AG04449 (cell line): ENCODE measurements around the gene ERCC5.

Experiments
- CTCF ChIA-PET: fragments of 350-600 bp; formaldehyde crosslinking; extraction: SDS; loops from one replicate; lab custom pipeline; 2021; ENCODE audit warnings: antibody characterized with exemption; lab: Yijun Ruan, JAX
- POLR2A ChIA-PET: fragments of 400-600, 350-600 bp; formaldehyde crosslinking; extraction: SDS; loops from one replicate; lab custom pipeline; 2020; ENCODE audit warnings: antibody characterized with exemption, inconsistent platforms; lab: Yijun Ruan, JAX
- DNase-seq: peaks from one replicate; pipeline ENCODE4 v3.0.0-alpha.2; 2010; ENCODE audit warnings: low read depth, low spot score
- H3K4me3 ChIP-seq: 2 replicates; pipeline ENCODE4 v1.5.1; 2011; ENCODE audit warnings: low read depth, mild to moderate bottlenecking, control low read depth, low read length
- CTCF ChIP-seq: IDR thresholded peaks from one replicate; pipeline ENCODE4 v1.5.1; 2011; ENCODE audit warnings: mild to moderate bottlenecking, moderate library complexity, low read length, control low read depth, inconsistent platforms; ENCODE audit not compliant: insufficient read depth; ENCODE audit errors: missing control alignments

ERCC5 gene

GRCh38 chr13:102862624-102863210, 16.9 kb downstream of the ERCC5 start:
- H3K4me3 ChIP-seq, result no peak overlapping the region
- CTCF ChIA-PET, result interaction anchor here (1.0 to 4.6 kb wide), 4 partner anchors 8 to 283 kb away, joined by 3 to 30 read pairs (median 6); no protein-coding TSS in a partner anchor
- POLR2A ChIA-PET, result no interaction called here
- no peak for TF ChIP-seq CTCF
- DNase-seq, result no peak

GRCh38 chr13:102863590-102863989, 17.8 kb downstream of the ERCC5 start:
- no peak overlapping the region for H3K4me3 ChIP-seq
- ChIA-PET CTCF (interaction anchor here (0.9 to 2.5 kb wide), 4 partner anchors 9 to 284 kb away, joined by 3 to 8 read pairs (median 6); partner anchors contain the start of gene ERCC5), POLR2A (interaction anchor here (0.7 kb wide), 1 partner anchor 18 kb away, joined by 4 read pairs; the partner anchor contains the start of gene ERCC5)
- TF ChIP-seq CTCF, result no peak
- DNase-seq, result no peak

GRCh38 chr13:102868366-102868936, 22.6 kb downstream of the ERCC5 start:
- CTCF ChIA-PET, result interaction anchor here (0.8 kb wide), 1 partner anchor 1057 kb away, joined by 3 read pairs; no protein-coding TSS in a partner anchor
- H3K4me3 ChIP-seq, result no peak overlapping the region
- DNase-seq, result no peak
- no peak for TF ChIP-seq CTCF
- POLR2A ChIA-PET, result no interaction called here

- POLR2A ChIA-PET, result no interaction called here
- DNase-seq, result no peak
Measured at GRCh38 chr13:102869948-102870676, 24.3 kb downstream of the ERCC5 start.

DNA sequence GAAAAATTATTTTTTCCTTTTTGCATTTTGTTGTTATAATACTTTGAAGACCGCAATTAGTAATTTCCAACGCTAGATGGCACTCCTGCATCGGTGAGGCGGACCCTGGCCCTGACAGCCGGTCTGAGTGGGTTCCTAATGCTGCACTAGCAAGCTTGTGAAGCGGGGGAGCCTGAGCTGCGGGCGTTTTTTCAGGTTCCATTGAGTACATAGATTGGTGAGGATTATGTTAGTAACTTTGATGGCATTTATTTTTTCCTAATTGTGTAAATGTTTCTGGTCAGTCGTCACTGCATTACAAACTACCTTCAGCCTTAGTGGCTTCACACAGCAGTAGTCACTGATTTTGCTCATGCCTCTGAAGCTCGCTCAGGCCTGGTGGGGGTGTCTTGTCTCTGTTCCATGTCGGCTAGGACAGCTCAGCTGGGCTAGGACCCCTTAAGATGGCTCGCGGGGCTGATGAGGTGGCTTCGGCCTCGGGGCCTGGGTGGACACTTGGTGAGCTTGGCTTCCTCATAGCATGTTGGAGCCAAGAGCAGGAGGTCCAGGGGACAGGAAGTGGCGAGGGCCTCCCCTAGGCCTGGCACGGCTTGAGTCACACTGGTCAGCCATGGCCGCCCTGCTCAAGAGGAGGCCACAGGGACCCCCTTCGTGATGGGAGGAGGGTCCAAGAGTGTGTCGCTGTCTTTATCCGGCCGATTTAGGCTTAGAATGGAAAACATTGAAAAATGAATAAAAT, 25.0 kb downstream of the ERCC5 start:
- no peak overlapping the region for H3K4me3 ChIP-seq
- ChIA-PET POLR2A (no interaction called here), CTCF (interaction anchor here (0.7 to 3.7 kb wide), 25 partner anchors 8 to 291 kb away, joined by 3 to 30 read pairs (median 4); partner anchors contain the start of gene ERCC5)
- DNase-seq, result no peak
- peak; percentile 68 for TF ChIP-seq CTCF

More at GRCh38 chr13:102869948-102870676, 24.3 kb downstream of the ERCC5 start:
- CTCF ChIA-PET, result interaction anchor here (0.7 to 3.7 kb wide), 23 partner anchors 8 to 290 kb away, joined by 3 to 30 read pairs (median 4); partner anchors contain the start of gene ERCC5
- H3K4me3 ChIP-seq, result no peak overlapping the region
- TF ChIP-seq CTCF, result no peak
